AG10803 (cell line): ENCODE measurements around the gene RNF17.
A peak's percentile ranks its signal among the peaks of the same experiment; 100 is the strongest.

Experiments
- DNase-seq: peaks from one replicate; pipeline ENCODE4 v3.0.0; 2010; ENCODE audit warnings: low read depth
- H3K4me3 ChIP-seq: 2 replicates; pipeline ENCODE4 v1.5.1; 2011; ENCODE audit warnings: mild to moderate bottlenecking, low read length, control low read depth
- TF ChIP-seq, protein P1 (sequence below): conservative IDR thresholded peaks from 2 replicates; pipeline ENCODE4 v1.5.1; 2011; ENCODE audit warnings: mild to moderate bottlenecking, low read length, control low read depth, inconsistent platforms

RNF17 gene

GRCh38 chr13:24896061-24896460 lies 132.1 kb downstream of the RNF17 start:
- TF ChIP-seq, protein P1, sequence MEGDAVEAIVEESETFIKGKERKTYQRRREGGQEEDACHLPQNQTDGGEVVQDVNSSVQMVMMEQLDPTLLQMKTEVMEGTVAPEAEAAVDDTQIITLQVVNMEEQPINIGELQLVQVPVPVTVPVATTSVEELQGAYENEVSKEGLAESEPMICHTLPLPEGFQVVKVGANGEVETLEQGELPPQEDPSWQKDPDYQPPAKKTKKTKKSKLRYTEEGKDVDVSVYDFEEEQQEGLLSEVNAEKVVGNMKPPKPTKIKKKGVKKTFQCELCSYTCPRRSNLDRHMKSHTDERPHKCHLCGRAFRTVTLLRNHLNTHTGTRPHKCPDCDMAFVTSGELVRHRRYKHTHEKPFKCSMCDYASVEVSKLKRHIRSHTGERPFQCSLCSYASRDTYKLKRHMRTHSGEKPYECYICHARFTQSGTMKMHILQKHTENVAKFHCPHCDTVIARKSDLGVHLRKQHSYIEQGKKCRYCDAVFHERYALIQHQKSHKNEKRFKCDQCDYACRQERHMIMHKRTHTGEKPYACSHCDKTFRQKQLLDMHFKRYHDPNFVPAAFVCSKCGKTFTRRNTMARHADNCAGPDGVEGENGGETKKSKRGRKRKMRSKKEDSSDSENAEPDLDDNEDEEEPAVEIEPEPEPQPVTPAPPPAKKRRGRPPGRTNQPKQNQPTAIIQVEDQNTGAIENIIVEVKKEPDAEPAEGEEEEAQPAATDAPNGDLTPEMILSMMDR: no peak
- no peak for DNase-seq
- H3K4me3 ChIP-seq: no peak overlapping the region

GRCh38 chr13:24897293-24897692 lies 133.3 kb downstream of the RNF17 start:
- H3K4me3 ChIP-seq: no peak overlapping the region
- DNase-seq: no peak
- TF ChIP-seq, protein P1: no peak

- TF ChIP-seq, protein P1: no peak
- no peak for DNase-seq
- no peak overlapping the region for H3K4me3 ChIP-seq
Observed at GRCh38 chr13:24899601-24900000, 135.6 kb downstream of the RNF17 start.

- TF ChIP-seq, protein P1: no peak
- no peak overlapping the region for H3K4me3 ChIP-seq
- no peak for DNase-seq
Observed at GRCh38 chr13:24900507-24900906, 136.5 kb downstream of the RNF17 start.

GRCh38 chr13:24905242-24905641 lies 141.3 kb downstream of the RNF17 start:
- DNase-seq: peak; percentile 40
- TF ChIP-seq, protein P1: no peak
- H3K4me3 ChIP-seq: no peak overlapping the region

DNA sequence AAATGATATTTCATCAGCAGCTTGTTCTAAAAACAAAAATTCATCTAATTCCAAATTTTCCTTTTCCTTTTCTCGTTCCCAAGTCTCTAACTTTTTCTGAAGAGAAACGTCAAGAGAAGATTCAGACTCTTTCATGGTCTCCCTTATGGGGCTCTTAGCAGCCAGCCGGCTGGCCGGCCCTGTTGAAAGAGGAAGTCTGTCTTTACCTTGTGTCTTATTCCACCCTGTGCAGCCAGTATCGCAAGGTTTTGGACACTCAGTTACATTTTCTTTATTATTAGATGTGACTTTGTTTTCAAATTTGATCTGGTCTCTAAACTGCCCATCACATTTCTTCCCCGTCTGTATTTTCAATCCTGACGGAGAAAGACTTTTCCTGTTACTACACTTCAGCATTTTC lies 142.3 kb downstream of the RNF17 start:
- TF ChIP-seq, protein P1: no peak
- DNase-seq: no peak
- no peak overlapping the region for H3K4me3 ChIP-seq

DNA sequence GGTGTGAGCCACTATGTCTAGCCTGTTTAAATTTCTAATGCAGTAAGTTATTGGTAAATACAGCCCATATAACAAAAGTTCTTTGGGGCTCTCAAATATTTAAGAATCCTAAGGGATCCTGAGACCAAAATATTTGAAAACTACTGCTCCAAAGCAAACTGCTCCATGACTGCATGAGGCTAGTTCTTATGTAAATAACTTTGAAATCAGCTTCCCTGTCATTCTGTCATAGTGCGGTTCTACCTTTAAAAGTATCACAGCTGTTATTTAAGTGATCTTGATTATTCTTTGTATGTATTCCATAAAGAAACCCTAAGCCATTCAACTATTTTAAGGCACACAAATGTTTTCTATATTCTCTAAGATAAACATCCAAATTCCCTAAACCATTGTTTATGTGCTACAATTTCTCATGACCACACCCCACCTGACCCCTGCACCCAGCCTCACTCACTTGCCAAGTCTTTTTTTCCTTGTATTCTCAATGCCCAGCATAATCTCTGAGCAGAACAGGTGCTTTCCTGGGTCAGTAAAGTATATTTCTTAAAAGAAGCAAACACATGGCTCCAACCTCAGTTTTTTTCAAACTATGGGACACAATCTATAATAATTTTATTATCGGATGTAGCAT lies 146.6 kb downstream of the RNF17 start:
- H3K4me3 ChIP-seq: no peak overlapping the region
- TF ChIP-seq, protein P1: no peak
- no peak for DNase-seq
